ENCODE results near the gene IL17RC. TPM values are rescaled to one million over a fixed set of nuclear protein-coding genes. Genes with fewer than 3 reads are reported as not detected.
"Not testable (repeated sequence)": the region's sequence is repeated elsewhere in the genome, so short reads cannot be mapped to it uniquely, and the experiment has no call there.

IL17RC gene
- polyA plus RNA-seq, 3 donors = 8.3 to 17.9 (median 9.3) TPM

DNA sequence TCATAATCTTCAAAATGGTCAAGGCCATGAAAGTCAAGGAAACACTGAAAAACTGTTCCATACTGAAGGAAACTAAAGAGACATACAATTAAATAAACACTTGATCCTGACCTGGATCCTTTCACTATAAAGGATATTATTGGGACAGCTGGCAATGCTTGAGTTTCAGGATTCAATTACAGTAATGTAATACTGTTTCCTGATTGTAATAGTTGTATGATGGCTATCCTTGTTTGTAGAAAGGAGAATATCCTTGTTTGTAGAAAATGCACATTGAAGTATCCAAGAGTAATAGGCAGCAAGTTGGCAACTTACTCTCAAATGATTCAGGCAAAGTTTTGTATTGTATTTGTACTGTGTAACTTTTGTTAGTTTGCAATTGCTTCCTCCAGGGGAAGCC is 41.5 kb upstream of the IL17RC start:
- no peaks in the 10 kb centered on the region for H3K4me1 ChIP-seq (ENCODE audit: control insufficient read depth in 1 of 2, insufficient read depth in 2 of 2, low read length in 2 of 2)
- no peak overlapping the region for H2AFZ ChIP-seq (ENCODE audit: insufficient read depth, low read depth, low read length, poor library complexity, severe bottlenecking)
- intact Hi-C loops (cut with micrococcal nuclease) = no loop called here
- H3K9me3 ChIP-seq (replicated peaks in 1 of 2; ENCODE audit: control insufficient read depth in 1 of 2, insufficient read depth in 1 of 2, low read length in 2 of 2) = no peaks in the 10 kb centered on the region
- no peak overlapping the region for H3K4me2 ChIP-seq (replicated peaks; ENCODE audit: extremely low read depth, low read length, poor library complexity, severe bottlenecking)
- no peak for DNase-seq
- no peak overlapping the region for H3K4me3 Mint-ChIP-seq
- H3K9ac ChIP-seq (ENCODE audit: insufficient read depth, low read length, poor library complexity, severe bottlenecking) = no peak overlapping the region
- H3K27ac Mint-ChIP-seq = no peak overlapping the region
- H3K36me3 Mint-ChIP-seq = no peaks in the 10 kb centered on the region
- no peaks in the 10 kb centered on the region for H4K20me1 ChIP-seq (ENCODE audit: insufficient read depth, low read length)
- H3K9me3 Mint-ChIP-seq = peaks cover 0 to 1% (median 0%) of the 10 kb centered on the region in 7 donors
- H3K4me3 ChIP-seq (replicated peaks in 1 of 3; ENCODE audit: low read depth in 2 of 3, low read length in 3 of 3) = no peak overlapping the region
- TF ChIP-seq, protein P1, sequence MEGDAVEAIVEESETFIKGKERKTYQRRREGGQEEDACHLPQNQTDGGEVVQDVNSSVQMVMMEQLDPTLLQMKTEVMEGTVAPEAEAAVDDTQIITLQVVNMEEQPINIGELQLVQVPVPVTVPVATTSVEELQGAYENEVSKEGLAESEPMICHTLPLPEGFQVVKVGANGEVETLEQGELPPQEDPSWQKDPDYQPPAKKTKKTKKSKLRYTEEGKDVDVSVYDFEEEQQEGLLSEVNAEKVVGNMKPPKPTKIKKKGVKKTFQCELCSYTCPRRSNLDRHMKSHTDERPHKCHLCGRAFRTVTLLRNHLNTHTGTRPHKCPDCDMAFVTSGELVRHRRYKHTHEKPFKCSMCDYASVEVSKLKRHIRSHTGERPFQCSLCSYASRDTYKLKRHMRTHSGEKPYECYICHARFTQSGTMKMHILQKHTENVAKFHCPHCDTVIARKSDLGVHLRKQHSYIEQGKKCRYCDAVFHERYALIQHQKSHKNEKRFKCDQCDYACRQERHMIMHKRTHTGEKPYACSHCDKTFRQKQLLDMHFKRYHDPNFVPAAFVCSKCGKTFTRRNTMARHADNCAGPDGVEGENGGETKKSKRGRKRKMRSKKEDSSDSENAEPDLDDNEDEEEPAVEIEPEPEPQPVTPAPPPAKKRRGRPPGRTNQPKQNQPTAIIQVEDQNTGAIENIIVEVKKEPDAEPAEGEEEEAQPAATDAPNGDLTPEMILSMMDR (IDR thresholded peaks at IDR 0.05) = no peak
- no peaks in the 10 kb centered on the region for H3K79me2 ChIP-seq (ENCODE audit: insufficient read depth, low read length)
- no peak overlapping the region for H3K27ac ChIP-seq (ENCODE audit: low read depth in 1 of 2, low read length in 2 of 2)
- no peaks in the 10 kb centered on the region for H3K27me3 ChIP-seq (ENCODE audit: control insufficient read depth in 2 of 2, insufficient read depth in 2 of 2, low read length in 2 of 2)
- H3K27me3 Mint-ChIP-seq (ENCODE audit: low read depth in 3 of 3) = peaks cover 0 to 3% (median 1%) of the 10 kb centered on the region in 3 donors
- H3K4me1 Mint-ChIP-seq = no peaks in the 10 kb centered on the region
- H3K36me3 ChIP-seq (replicated peaks in 1 of 2; ENCODE audit: control insufficient read depth in 1 of 2, insufficient read depth in 2 of 2, low read length in 2 of 2) = no peaks in the 10 kb centered on the region

DNA sequence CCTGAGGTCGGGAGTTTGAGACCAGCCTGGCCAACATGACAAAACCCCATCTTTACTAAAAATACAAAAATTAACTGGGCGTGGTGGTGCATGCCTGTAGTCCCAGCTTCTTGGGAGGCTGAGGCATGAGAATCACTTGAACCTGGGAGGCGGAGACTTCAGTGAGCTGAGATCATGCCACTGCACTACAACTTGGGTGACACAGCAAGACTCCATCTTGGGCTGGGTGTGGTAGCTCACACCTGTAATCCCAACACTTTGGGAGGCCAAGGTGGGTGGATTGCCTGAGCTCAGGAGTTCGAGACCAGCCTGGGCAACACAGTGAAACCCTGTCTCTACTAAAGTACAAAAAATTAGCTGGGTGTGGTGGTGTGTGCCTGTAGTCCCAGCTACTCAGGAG is 40.6 kb upstream of the IL17RC start:
- H3K9ac ChIP-seq (ENCODE audit: insufficient read depth, low read length, poor library complexity, severe bottlenecking); H2AFZ ChIP-seq (ENCODE audit: insufficient read depth, low read depth, low read length, poor library complexity, severe bottlenecking); H3K9me3 ChIP-seq (replicated peaks in 1 of 2; ENCODE audit: control insufficient read depth in 1 of 2, insufficient read depth in 1 of 2, low read length in 2 of 2); DNase-seq; H3K36me3 ChIP-seq (replicated peaks in 1 of 2; ENCODE audit: control insufficient read depth in 1 of 2, insufficient read depth in 2 of 2, low read length in 2 of 2); H3K27me3 Mint-ChIP-seq (ENCODE audit: low read depth in 3 of 3); H3K4me2 ChIP-seq (replicated peaks; ENCODE audit: extremely low read depth, low read length, poor library complexity, severe bottlenecking); H3K27me3 ChIP-seq (ENCODE audit: control insufficient read depth in 2 of 2, insufficient read depth in 2 of 2, low read length in 2 of 2); H3K4me1 Mint-ChIP-seq; H3K27ac ChIP-seq (ENCODE audit: low read depth in 1 of 2, low read length in 2 of 2); H3K79me2 ChIP-seq (ENCODE audit: insufficient read depth, low read length); H3K4me1 ChIP-seq (ENCODE audit: control insufficient read depth in 1 of 2, insufficient read depth in 2 of 2, low read length in 2 of 2); intact Hi-C loops (cut with micrococcal nuclease); H3K9me3 Mint-ChIP-seq; H3K27ac Mint-ChIP-seq; H4K20me1 ChIP-seq (ENCODE audit: insufficient read depth, low read length); H3K36me3 Mint-ChIP-seq; H3K4me3 Mint-ChIP-seq; H3K4me3 ChIP-seq (replicated peaks in 1 of 3; ENCODE audit: low read depth in 2 of 3, low read length in 3 of 3): not testable (repeated sequence)
- WGBS (ENCODE audit: insufficient coverage) = 100% methylated on average over 2 of the region's 4 CpGs
